DOHH2 (cell line): Measurements from ENCODE around the gene ACP6.
A peak's percentile ranks its signal among the peaks of the same experiment; 100 is the strongest.

Experiments used
- EZH2phosphoT487 ChIP-seq: fragments of 200-600 bp; sonication (generic); IDR thresholded peaks from 2 replicates; pipeline ENCODE4 v1.6.1; 2017; ENCODE audit warnings: borderline replicate concordance, mild to moderate bottlenecking, antibody characterized with exemption, low read length, moderate library complexity, mixed read lengths
- TF ChIP-seq, protein P1 (sequence below): fragments of 200-600 bp; sonication (generic); IDR thresholded peaks from one replicate; pipeline ENCODE4 v1.5.1; 2014; ENCODE audit warnings: antibody characterized with exemption, mild to moderate bottlenecking, low read depth, low read length; ENCODE audit not compliant: poor library complexity, severe bottlenecking

- TF ChIP-seq, protein P1, sequence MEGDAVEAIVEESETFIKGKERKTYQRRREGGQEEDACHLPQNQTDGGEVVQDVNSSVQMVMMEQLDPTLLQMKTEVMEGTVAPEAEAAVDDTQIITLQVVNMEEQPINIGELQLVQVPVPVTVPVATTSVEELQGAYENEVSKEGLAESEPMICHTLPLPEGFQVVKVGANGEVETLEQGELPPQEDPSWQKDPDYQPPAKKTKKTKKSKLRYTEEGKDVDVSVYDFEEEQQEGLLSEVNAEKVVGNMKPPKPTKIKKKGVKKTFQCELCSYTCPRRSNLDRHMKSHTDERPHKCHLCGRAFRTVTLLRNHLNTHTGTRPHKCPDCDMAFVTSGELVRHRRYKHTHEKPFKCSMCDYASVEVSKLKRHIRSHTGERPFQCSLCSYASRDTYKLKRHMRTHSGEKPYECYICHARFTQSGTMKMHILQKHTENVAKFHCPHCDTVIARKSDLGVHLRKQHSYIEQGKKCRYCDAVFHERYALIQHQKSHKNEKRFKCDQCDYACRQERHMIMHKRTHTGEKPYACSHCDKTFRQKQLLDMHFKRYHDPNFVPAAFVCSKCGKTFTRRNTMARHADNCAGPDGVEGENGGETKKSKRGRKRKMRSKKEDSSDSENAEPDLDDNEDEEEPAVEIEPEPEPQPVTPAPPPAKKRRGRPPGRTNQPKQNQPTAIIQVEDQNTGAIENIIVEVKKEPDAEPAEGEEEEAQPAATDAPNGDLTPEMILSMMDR = peak; percentile 98
- TF ChIP-seq EZH2phosphoT487 = no peak
Measured at GRCh38 chr1:147627435-147628110, 42.8 kb downstream of the ACP6 start.
